Natural killer cell treated with Interleukin-12 subunit alpha and Interleukin-12 subunit beta and Interleukin-15 and Interleukin-18, amount 100 ng/mL, for 72 hours (primary cell): ENCODE results near the gene CCDC141. TPM values are rescaled to one million over a fixed set of nuclear protein-coding genes. Genes with fewer than 3 reads are reported as not detected.

Experiments used
- ATAC-seq, 2 donors: fragments of 150-1000 bp; cut with Tn5 transposase in 1 of 2; sonication (Bioruptor Pico), chemical (Tn5 transposase) in 1 of 2; 2 replicates each; pipeline ENCODE4 v1.10.0; 2021
- DNase-seq: peaks from one replicate; pipeline ENCODE4 v3.0.0; 2022; ENCODE audit warnings: low spot score
- H3K27ac Mint-ChIP-seq, 2 donors: 1 replicate in 1 of 2; 2 replicates in 1 of 2; pipeline ENCODE4 v1.8.0; 2022; ENCODE audit warnings: mixed read lengths in 2 of 2, mild to moderate bottlenecking in 1 of 2, moderate library complexity in 1 of 2
- H3K27me3 Mint-ChIP-seq, 2 donors: 1 replicate in 1 of 2; 2 replicates in 1 of 2; pipeline ENCODE4 v1.8.0; 2022; ENCODE audit warnings: mixed read lengths in 2 of 2
- H3K36me3 Mint-ChIP-seq: one replicate; pipeline ENCODE4 v1.8.0; 2022; ENCODE audit warnings: mixed read lengths
- H3K4me1 Mint-ChIP-seq, 2 donors: 1 replicate in 1 of 2; 2 replicates in 1 of 2; pipeline ENCODE4 v1.8.0; 2022; ENCODE audit warnings: low read depth in 2 of 2, mixed read lengths in 2 of 2, mild to moderate bottlenecking in 1 of 2
- H3K4me3 Mint-ChIP-seq: one replicate; pipeline ENCODE4 v1.8.0; 2022; ENCODE audit warnings: mixed read lengths
- H3K9me3 Mint-ChIP-seq: 2 replicates; pipeline ENCODE4 v1.8.0; 2022; ENCODE audit warnings: mixed read lengths
- total RNA-seq, 2 donors: library from RNA; stranded (reverse); gene quantifications; one replicate each; pipeline ENCODE4 v1.2.3, GENCODE V29; 2022

CCDC141 gene
- total RNA-seq, 2 donors from 2014 or later, result 0.24 to 1.2 TPM

- Mint-ChIP-seq H3K27ac (no peak overlapping the region), H3K27me3 (no peaks in the 10 kb centered on the region), H3K4me1 (no peaks in the 10 kb centered on the region), H3K9me3 (peaks cover 9% of the 10 kb centered on the region), H3K4me3 (no peak overlapping the region), H3K36me3 (peaks cover 8% of the 10 kb centered on the region)
- no peak for ATAC-seq
- no peak for DNase-seq
Measured at GRCh38 chr2:178934571-178934970, 115.4 kb downstream of the CCDC141 start.

DNA sequence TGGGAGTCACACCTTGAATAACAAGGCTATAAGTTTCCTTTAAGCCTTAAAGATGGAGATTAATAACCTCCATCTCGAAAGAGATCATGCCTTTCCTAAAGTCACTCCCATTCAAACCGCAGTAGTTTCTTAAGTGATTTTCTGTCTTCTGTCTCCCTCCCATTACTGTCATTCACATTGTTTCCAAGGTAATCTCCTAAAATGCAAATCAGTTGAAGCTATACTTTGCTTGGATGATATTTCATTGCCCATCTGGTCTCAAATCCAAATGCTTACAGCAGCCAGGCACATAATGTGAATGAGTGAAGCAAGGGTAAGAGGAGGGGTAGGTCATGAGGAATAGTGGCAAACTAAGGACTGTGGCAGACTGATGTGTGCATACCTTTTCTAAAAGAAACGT, 116.4 kb downstream of the CCDC141 start:
- no peak overlapping the region for H3K27ac Mint-ChIP-seq
- H3K4me1 Mint-ChIP-seq, result no peaks in the 10 kb centered on the region
- no peak overlapping the region for H3K4me3 Mint-ChIP-seq
- peaks cover 8% of the 10 kb centered on the region for H3K36me3 Mint-ChIP-seq
- no peaks in the 10 kb centered on the region for H3K27me3 Mint-ChIP-seq
- H3K9me3 Mint-ChIP-seq, result peaks cover 9% of the 10 kb centered on the region
- no peak for DNase-seq
- no peak for ATAC-seq

GRCh38 chr2:178928077-178928476, 121.9 kb downstream of the CCDC141 start:
- Mint-ChIP-seq H3K4me1 (no peaks in the 10 kb centered on the region), H3K9me3 (no peaks in the 10 kb centered on the region), H3K27me3 (no peaks in the 10 kb centered on the region), H3K36me3 (no peaks in the 10 kb centered on the region), H3K4me3 (no peak overlapping the region), H3K27ac (no peak overlapping the region)
- DNase-seq (no peak), ATAC-seq (no peak)

DNA sequence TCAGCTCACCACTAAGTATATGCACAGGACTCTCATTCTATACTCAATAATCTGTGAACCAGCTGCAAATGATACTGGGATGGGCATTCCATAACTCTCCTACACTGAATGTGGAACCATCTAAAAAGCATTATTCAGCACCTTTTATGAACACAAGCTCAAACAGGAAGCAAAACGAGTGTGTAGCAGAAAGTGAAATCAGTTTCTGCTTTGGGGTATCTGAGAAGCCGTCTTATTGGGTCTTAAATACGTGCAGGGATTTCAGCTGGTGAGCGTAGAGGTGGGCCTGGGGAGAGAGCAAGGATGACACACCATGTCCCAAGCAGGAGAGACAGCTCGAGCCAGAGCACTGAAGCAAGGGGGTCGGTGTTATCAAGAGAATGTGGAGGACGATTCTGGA, 122.8 kb downstream of the CCDC141 start:
- Mint-ChIP-seq H3K4me3 (no peak overlapping the region), H3K9me3 (no peaks in the 10 kb centered on the region), H3K4me1 (no peaks in the 10 kb centered on the region), H3K27me3 (no peaks in the 10 kb centered on the region), H3K27ac (no peak overlapping the region), H3K36me3 (no peaks in the 10 kb centered on the region)
- ATAC-seq, result no peak
- no peak for DNase-seq

DNA sequence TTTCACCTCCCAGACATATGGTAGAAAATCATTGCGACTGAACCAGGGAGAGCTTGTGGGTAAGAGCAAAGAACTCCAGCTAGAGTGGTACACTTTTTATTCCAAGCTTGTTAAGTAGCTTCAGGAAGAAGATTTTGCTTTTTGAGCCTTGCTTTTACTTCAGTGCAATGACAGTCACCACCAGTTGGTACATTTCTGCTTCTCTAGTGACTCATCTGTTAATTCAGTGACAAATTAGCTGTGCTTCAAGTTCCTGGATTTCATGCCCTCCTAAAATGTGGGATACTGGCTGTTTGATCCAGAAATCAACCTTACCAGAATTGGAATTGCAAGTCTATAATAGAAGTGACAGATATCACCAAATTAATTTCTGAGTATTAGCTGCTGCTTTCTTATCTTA, 125.1 kb downstream of the CCDC141 start:
- no peaks in the 10 kb centered on the region for H3K4me1 Mint-ChIP-seq
- no peaks in the 10 kb centered on the region for H3K9me3 Mint-ChIP-seq
- H3K27ac Mint-ChIP-seq, result no peak overlapping the region
- H3K4me3 Mint-ChIP-seq, result no peak overlapping the region
- no peaks in the 10 kb centered on the region for H3K36me3 Mint-ChIP-seq
- no peaks in the 10 kb centered on the region for H3K27me3 Mint-ChIP-seq
- DNase-seq (no peak), ATAC-seq (no peak)

- Mint-ChIP-seq H3K9me3 (no peaks in the 10 kb centered on the region), H3K4me1 (no peaks in the 10 kb centered on the region), H3K4me3 (no peak overlapping the region), H3K27ac (no peak overlapping the region), H3K36me3 (no peaks in the 10 kb centered on the region), H3K27me3 (no peaks in the 10 kb centered on the region)
- ATAC-seq (no peak), DNase-seq (no peak)
Measured at GRCh38 chr2:178923546-178923945, 126.4 kb downstream of the CCDC141 start.

GRCh38 chr2:178920916-178921513, 128.9 kb downstream of the CCDC141 start:
- no peak overlapping the region for H3K4me3 Mint-ChIP-seq
- H3K4me1 Mint-ChIP-seq, result no peaks in the 10 kb centered on the region
- no peak for DNase-seq
- H3K27ac Mint-ChIP-seq, result no peak overlapping the region
- no peaks in the 10 kb centered on the region for H3K9me3 Mint-ChIP-seq
- no peaks in the 10 kb centered on the region for H3K36me3 Mint-ChIP-seq
- H3K27me3 Mint-ChIP-seq, result no peaks in the 10 kb centered on the region
- no peak for ATAC-seq

GRCh38 chr2:178917555-178917954, 132.4 kb downstream of the CCDC141 start:
- Mint-ChIP-seq H3K36me3 (no peaks in the 10 kb centered on the region), H3K27me3 (no peaks in the 10 kb centered on the region), H3K27ac (no peak overlapping the region), H3K9me3 (no peaks in the 10 kb centered on the region), H3K4me1 (peaks cover 0 to 4% of the 10 kb centered on the region in 2 donors), H3K4me3 (no peak overlapping the region)
- no peak for ATAC-seq
- no peak for DNase-seq

DNA sequence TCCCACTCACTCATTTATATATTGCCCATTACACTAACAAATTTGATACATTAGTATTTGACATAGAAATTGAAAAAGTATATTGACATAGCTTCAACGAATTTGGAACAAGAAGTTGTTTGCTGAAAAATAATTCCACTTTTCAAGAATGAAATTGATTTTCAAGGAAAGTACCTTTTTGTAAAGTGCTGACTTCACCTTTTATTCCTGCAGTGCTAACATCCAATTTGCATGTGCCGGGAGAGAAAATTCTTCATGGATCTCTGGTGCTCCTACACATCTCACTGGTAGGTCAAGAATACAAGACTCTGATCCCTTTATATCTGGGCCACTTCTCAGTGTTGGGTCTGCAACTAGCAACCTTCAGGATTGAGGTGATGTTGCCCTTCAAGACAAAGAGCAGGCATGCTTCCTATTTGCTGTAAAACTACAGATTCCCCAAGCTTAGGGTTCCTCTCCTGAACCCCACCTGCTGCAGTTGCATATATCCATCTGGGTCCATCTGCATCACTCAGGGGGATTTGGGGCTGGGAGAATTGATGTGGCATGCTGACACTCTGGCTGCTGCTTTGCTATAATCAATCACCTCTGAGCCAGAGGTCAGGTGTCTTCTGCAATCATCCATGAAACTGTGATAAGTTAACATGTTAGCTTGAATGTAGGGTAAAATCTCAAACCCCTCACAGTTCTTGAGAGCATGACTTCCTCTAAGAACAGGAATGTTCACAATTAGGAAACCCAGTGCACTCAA, 134.3 kb downstream of the CCDC141 start:
- Mint-ChIP-seq H3K36me3 (no peaks in the 10 kb centered on the region), H3K4me3 (no peak overlapping the region), H3K9me3 (no peaks in the 10 kb centered on the region), H3K4me1 (peaks cover 0 to 5% of the 10 kb centered on the region in 2 donors), H3K27ac (no peak overlapping the region), H3K27me3 (no peaks in the 10 kb centered on the region)
- DNase-seq (no peak), ATAC-seq (no peak)

DNA sequence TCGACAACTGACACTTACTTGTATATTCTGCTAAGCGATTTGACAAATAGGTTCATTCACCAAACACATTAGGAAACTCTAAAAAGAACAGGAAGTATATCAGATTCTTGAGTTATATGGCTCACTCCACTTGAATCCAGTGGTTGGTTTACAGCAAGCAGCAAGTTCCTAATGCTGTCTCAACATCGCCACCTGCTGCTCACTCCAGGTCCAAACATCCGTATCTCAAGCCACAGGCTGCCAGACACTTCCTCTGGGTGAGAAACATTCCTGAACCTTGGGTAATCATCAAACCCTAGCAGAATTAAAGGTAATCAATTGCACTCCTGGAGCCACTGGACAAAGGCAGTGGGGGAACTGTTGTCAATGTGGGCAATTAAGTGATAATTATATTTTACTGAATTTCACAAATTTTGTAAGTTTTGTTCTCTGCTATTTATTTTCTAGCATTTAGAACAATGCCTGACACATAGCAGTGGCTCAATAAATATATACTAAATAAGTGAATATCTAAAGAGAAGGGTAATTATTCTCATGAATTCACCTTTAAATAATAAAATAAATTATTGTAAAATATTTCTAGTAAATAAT, 135.6 kb downstream of the CCDC141 start:
- no peak overlapping the region for H3K4me3 Mint-ChIP-seq
- DNase-seq (peak; percentile 74), ATAC-seq (peak in 1 of 2 donors; percentile 80)
- no peaks in the 10 kb centered on the region for H3K9me3 Mint-ChIP-seq
- no peak overlapping the region for H3K27ac Mint-ChIP-seq
- peaks cover 0 to 5% of the 10 kb centered on the region in 2 donors for H3K4me1 Mint-ChIP-seq
- no peaks in the 10 kb centered on the region for H3K27me3 Mint-ChIP-seq
- H3K36me3 Mint-ChIP-seq, result no peaks in the 10 kb centered on the region

- Mint-ChIP-seq H3K4me3 (no peak overlapping the region), H3K27ac (no peak overlapping the region)
Measured at GRCh38 chr2:178913049-178913441, 136.9 kb downstream of the CCDC141 start.

DNA sequence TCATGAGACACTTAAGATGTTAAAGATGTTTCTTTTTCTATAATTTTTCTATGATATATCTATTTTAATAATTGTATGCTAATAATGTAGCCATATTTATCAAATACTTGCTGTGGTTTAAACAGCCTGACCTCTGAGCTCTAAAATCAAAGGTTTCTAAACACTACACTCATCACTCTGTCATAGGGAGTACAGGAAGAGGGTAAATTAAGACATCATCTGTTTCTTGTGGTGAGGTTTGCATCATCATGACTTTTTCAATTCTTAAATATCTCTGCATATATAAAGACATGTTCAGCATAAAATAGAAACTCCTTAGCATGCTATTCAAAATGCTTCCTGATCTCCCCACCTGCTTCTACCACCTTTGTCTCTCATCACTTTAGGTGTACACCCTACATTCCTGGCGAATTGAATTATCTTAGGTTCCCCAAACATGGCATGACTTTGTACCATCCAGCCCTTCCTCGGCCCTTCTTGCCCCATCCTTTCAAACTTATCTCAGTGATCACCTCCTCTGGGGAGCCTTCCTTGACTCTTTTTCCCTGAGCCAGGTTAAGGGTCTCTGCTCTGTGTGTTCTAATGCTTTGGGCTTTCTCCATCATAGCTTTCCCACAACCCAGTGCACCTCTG, 137.4 kb downstream of the CCDC141 start:
- ATAC-seq (peak; percentile 44 to 61), DNase-seq (no peak)
- no peaks in the 10 kb centered on the region for H3K27me3 Mint-ChIP-seq
- peaks cover 0 to 5% of the 10 kb centered on the region in 2 donors for H3K4me1 Mint-ChIP-seq
- no peaks in the 10 kb centered on the region for H3K36me3 Mint-ChIP-seq
- H3K4me3 Mint-ChIP-seq, result no peak overlapping the region
- no peaks in the 10 kb centered on the region for H3K9me3 Mint-ChIP-seq
- no peak overlapping the region for H3K27ac Mint-ChIP-seq

More at GRCh38 chr2:178913049-178913441, 136.9 kb downstream of the CCDC141 start:
- Mint-ChIP-seq H3K4me1 (peaks cover 0 to 5% of the 10 kb centered on the region in 2 donors), H3K9me3 (no peaks in the 10 kb centered on the region), H3K27me3 (no peaks in the 10 kb centered on the region), H3K36me3 (no peaks in the 10 kb centered on the region)
- ATAC-seq, result no peak
- DNase-seq, result no peak

DNA sequence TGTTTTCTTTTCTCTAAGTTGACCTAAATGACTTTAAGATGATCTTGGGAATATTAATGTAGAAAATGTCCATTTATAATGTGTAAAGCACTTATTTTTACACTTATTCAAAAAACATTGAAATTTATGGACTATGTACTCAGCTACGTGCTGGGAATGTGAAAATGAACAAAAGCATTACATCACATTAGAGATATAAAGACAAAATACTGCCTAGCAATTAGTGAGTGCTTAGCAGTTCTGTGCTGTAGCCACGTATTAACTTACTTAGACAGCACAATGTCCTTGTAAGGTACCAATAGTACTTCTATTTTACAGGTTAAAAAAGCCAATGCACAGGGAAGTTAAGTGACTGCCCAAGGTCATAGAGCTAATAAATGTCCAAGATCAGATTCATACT, 138.9 kb downstream of the CCDC141 start:
- Mint-ChIP-seq H3K36me3 (no peaks in the 10 kb centered on the region), H3K27me3 (no peaks in the 10 kb centered on the region), H3K27ac (no peak overlapping the region), H3K4me3 (no peak overlapping the region), H3K9me3 (no peaks in the 10 kb centered on the region), H3K4me1 (peaks cover 0 to 5% of the 10 kb centered on the region in 2 donors)
- ATAC-seq (no peak), DNase-seq (no peak)

- H3K9me3 Mint-ChIP-seq, result no peaks in the 10 kb centered on the region
- H3K4me1 Mint-ChIP-seq, result peaks cover 0 to 5% of the 10 kb centered on the region in 2 donors
- no peaks in the 10 kb centered on the region for H3K36me3 Mint-ChIP-seq
- no peak for DNase-seq
- no peaks in the 10 kb centered on the region for H3K27me3 Mint-ChIP-seq
- no peak for ATAC-seq
- H3K27ac Mint-ChIP-seq, result no peak overlapping the region
- H3K4me3 Mint-ChIP-seq, result no peak overlapping the region
Measured at GRCh38 chr2:178910005-178910404, 139.9 kb downstream of the CCDC141 start.
